Measurements from ENCODE around the gene B4GALT2.

DNA sequence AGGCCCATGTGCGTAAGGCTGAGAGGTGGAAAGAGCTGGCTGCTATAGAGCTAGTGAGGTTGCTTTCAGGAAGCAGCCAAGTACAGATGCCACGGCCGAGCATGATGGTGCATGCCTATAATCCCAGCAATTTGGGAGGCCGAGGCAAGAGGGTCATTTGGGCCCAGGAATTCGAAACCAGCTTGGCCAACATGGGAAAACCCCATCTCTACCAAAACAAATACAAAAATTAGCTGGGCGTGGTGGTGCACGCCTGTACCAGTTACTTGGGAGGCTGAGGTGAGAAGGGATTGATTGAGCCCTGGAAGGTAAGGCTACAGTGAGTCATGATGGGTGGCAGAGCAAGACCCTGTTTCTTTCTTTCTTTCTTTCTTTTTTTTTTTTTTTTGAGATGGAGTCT is 15.1 kb downstream of the B4GALT2 start:
- no peak for TF ChIP-seq CTCF (IDR thresholded peaks at IDR 0.05; ENCODE audit: borderline replicate concordance, extremely low read depth, low read length, poor library complexity, severe bottlenecking)
- TF ChIP-seq EZH2 (IDR thresholded peaks at IDR 0.05; ENCODE audit: borderline replicate concordance, low read depth, low read length, severe bottlenecking) = no peak

All from DND-41 (cell line).